ENCODE data around the gene DENND6A.
A peak's percentile ranks its signal among the peaks of the same experiment; 100 is the strongest.
"Not testable (repeated sequence)": the region's sequence is repeated elsewhere in the genome, so short reads cannot be mapped to it uniquely, and the experiment has no call there.

DENND6A gene

GRCh38 chr3:57691411-57692132, 1.3 kb downstream of the DENND6A start:
- no peak for DNase-seq

DNA sequence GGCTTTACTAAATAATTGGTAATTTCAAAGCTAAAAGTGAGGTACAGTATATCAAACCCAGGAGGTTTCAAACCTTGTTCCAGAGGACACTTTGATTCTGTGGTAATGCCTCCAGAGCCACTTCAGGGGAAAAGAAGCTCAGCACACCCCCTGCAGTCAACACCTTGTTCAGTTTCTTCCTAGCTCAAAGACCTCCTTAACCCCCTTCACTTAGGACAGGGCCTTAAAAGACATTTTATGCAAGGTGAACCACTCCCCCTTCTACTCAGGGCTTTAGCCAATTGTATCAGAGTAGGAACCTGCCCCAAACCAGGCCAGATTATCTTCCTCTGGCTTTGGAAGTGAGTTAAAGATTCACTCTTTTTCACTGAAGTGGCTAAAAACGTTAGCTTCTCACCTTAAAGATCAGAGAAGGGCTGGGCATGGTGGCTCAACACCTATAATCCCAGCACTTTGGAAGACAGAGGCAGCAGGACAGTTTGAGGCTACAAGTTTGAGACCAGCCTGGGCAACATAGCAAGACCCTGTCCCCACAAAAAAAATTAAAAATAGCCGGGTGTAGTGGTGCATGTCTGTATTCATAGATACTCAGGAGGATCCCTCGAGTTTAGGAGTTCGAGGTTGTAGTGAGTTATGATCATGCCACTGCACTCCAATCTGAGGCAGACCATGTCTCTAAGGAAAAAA, 3.4 kb downstream of the DENND6A start:
- DNase-seq: no peak

DNA sequence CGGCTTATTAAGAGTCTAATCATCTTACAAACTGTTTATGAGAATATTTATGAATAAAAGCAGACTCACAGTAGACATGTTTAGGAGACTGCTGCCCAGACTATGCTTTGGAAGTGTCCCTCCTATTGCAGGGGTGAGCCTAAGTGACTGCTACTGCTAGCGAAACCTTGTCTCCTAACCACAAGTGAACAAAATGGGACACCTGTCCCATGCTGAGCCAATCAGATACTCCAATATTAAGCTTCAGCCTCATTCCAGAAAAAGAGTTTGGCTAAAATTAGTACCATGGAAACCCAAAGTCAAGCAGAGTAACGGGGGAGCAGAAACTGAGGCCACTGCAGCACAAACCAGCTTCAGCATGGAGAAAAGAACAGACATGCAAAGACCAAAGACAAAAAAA, 4.6 kb downstream of the DENND6A start:
- DNase-seq: no peak

DNA sequence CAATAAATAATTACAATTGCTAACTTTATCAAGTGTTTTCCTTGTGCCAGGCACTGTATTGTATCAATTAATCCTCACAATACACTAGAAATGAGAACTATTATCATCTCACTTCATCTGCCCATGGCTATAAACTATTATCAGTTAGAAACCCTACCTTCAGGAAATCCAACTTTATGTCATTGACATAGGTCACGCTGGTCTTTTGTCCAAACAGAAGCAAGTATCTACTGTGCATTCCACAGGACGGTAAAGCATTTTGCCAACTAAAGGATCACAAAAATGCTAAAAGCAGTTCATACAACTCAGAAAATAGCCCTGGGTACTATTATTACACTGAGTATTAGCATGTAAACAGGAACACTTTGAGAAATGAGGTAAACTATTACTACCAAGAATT, 9.6 kb downstream of the DENND6A start:
- DNase-seq: no peak

- peak; percentile 58 for DNase-seq
These were observed 10.6 kb downstream of the DENND6A start for GRCh38 chr3:57682284-57682683.

GRCh38 chr3:57681691-57682090, 11.2 kb downstream of the DENND6A start:
- DNase-seq: no peak

GRCh38 chr3:57680046-57680445, 12.8 kb downstream of the DENND6A start:
- no peak for DNase-seq

GRCh38 chr3:57675530-57675929, 17.3 kb downstream of the DENND6A start:
- DNase-seq: no peak

DNA sequence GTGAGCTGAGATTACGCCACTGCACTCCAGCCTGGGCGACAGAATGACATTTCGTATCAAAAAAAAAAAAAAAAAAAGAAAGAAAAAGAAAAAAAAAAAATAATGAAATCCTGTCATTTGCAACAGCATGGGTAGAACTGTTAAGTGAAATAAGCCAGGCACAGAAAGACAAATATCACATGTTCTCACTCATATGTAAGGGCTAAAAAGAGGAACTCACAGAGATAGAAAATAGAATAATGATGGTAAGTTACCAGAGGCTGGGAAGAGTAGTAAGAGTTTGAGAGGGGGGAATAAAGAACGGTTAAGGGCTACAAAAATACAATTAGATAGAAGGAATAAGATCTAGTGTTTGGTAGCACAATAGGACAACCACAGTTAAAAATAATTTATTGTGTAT, 19.7 kb downstream of the DENND6A start:
- no peak for DNase-seq

DNA sequence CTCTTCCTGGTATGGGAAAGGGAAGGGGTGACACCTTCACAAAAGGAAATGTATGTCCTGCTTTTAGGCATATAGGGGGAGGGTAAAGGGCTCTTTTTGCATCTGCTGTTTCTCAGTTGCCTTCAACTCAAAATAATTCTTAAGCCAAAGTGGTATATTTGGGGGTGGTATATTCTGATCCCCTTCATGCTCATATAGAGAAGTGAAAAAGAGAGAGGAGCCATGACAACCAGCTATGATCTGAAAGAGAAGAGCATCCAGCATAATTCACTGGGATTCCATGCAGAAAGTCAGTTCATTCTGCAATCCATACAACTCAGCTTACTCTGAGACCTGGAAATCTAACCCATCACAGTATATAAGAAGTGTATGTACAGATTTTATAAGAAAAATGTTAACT, 22.3 kb downstream of the DENND6A start:
- DNase-seq: no peak

DNA sequence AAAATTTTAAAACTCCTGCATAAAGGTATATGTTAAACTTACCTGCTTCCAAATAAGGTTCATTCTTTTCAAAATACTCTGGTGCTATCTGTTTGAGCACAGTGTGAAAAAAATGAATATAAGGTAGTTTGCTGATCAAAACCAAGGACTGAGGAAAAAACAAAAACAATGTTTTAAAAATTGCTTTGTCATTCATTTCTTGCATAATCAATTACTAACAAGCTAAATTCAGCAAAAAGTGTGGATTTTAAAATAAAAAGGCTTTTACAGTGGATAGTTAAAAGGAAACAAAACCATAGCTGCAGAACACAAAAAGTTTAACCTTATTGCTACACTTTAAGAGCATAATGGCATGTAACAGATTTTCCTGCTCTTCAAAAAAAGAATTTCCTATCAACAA, 31.5 kb downstream of the DENND6A start:
- no peak for DNase-seq

GRCh38 chr3:57659806-57660439, 33.0 kb downstream of the DENND6A start:
- no peak for DNase-seq

- DNase-seq: no peak
These were observed 33.7 kb downstream of the DENND6A start for GRCh38 chr3:57659004-57659673.

DNA sequence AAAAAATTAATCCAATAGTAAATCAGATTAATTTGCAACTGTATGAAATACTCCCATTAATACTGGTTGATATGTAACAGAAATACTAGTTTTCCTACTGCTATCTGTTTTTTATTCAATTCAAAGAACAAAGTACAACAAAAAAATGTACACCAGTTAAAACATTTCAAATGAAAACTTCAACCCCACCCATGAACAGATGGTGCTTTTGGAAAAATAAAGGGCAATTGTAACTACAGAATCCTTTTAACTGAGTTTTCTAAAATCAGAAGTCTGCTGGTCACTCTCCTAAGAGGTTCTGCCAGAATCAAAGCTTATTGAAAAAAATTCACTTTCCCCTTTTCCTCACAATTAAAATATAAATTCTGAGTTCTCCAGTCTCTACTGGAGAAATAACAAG, 34.3 kb downstream of the DENND6A start:
- DNase-seq: no peak

GRCh38 chr3:57655727-57656126, 37.1 kb downstream of the DENND6A start:
- no peak for DNase-seq

DNA sequence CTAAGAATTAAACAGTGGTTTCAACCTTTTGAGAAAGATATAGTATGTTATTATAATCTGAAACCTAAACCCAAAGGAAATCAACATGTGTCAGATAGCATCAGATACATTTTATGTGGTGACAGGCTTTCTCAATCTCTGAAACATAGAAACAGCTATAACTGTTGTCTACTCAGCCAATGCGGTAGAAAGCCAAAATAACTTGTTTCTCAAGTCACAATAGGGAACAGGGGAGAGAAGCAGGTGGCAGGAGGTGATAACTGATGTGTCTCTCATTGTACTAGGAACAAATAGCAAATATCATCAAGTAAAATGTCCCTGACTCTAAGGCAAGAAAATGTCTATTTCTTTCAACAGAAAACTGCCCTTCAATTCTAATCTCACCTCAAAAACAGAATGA, 38.6 kb downstream of the DENND6A start:
- DNase-seq: no peak

DNA sequence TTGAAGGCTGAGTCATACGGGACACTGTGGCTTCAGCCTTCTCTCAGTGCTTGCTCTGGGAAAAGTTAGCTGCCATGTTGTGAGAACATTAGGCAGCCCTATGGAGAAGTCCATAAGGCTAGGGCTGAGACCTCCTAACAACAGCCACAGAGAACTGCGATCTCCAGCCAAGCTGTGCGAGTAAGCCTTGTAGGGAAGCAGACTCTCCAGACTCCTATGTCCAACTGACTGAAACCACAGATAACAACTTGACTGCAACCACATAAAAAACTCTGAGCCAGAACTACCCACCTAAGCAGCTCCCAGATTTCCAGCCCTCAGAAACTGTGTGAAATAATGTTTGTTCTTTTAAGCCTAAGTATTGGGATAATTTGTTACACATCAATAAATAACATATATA, 40.7 kb downstream of the DENND6A start:
- no peak for DNase-seq

- no peak for DNase-seq
These were observed 45.5 kb downstream of the DENND6A start for GRCh38 chr3:57647292-57647940.

DNA sequence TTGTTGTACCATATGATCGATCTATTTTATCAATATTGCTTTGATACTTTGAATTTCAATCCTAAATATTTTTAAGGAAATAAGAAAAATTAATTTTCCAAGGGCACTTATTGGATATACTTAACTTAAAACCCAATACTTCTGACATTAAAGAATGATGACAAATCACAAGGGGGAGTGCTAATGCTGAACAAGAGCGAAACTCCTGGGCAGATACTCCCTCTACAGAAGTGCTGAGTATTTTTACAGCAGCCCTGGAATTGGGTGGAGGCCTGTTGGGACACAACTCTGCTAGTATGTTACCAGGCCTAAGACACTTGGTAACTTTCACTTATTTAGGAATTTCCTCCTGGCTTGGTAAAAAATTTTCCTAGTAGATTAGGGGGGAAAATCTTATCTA, 46.2 kb downstream of the DENND6A start:
- DNase-seq: peak; percentile 33

DNA sequence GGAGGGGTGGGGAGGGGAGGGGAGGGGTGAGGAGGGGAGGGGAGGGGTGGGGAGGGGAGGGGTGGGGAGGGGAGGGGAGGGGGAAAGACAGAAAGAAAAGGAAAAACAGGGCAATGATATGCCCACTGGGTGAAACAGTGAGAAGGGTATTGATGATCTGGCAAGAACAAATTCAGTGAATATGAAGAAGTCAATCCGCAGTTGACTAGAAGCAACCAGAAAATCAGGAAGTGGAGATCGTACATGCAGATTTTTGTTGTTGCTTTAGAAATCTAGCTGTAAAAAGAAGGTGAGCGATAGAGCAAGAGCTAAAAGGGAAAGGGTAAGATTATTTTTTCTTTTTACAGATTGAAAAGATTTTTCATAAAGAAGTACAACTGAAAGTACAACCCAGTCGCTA, 48.1 kb downstream of the DENND6A start:
- no peak for DNase-seq

DNA sequence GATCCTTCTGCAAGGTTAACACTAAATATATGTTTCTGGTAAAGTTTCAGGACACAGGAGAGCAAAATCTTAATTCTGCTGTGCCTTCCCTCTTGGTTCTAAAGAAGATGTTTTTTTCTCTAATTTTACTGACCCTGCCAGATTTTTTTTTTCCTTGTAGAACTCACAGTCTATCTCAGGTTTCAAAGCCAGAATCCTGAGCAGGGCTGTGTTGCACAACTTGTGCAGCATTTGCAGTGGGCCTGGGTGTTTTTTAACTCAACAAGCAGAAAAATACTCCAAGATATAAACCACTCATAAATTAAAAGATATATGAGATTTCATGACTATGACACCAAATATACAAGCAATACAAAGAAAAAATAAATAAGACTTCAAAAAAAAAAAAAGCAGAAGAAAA, 55.5 kb downstream of the DENND6A start:
- DNase-seq: no peak

DNA sequence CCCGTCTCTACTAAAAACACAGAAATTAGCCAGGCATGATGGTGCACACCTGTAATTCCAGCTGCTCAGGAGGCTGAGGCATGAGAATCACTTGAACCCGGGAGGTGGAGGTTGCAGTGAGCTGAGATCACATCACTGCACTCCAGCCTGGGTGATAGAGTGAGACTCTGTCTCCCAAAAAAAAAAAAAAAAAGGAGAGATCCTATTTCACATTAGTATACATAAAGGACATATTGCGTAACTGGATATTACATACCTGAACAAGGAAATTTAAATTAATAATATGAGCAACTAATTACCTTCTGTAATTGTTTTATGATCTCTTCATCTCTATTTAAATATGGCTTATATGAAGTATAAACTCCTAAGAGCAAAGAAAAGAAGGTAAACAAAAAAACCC, 58.6 kb downstream of the DENND6A start:
- not testable (repeated sequence) for DNase-seq

DNA sequence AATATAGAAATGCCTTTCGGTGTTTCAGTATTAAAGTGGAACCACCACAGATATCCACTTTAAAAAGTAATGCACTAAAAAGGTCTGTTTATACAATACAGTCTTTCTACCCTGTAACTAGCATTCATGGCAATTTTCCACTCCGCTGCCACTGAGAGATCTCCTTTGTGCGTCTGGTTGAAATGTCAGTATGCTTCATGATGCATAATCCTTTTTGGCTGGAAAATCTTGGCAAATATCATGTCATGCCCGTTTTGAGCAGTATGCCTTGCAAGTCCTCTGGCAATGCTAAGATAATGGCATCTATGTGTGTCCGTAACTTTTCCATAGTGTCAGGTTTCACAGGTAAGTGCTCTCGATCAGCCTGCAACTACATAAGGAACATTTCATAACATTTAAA, 64.9 kb downstream of the DENND6A start:
- no peak for DNase-seq

Measured in fibroblast of skin of right biceps (primary cell).